HG03196 (cell line): Measurements from ENCODE around the gene CNN1.
"Not testable (repeated sequence)": the region's sequence is repeated elsewhere in the genome, so short reads cannot be mapped to it uniquely, and the experiment has no call there.

ENCODE experiments used
- ATAC-seq: cut with Tn5 transposase; IDR thresholded peaks from one replicate; pipeline ENCODE4 v1.9.1; 2021; ENCODE audit not compliant: unreplicated experiment

The CNN1 gene

GRCh38 chr19:11564082-11564807 lies 25.6 kb downstream of the CNN1 start:
- ATAC-seq: not testable (repeated sequence)

DNA sequence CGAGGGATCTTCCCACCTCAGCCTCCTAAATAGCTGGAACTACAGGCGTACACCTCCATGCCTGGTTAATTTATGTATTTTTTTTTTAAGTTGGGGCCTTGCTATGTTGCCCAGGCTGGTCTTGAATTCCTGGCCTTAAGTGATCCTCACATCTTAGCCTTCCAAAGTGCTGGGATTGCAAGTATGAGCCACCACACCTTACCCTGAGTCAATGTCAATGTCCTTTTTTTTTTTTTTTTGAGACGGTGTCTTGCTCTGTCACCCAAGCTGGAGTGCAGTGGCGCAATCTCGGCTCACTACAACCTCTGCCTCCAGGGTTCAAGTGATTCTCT lies 27.0 kb downstream of the CNN1 start:
- ATAC-seq: not testable (repeated sequence)

GRCh38 chr19:11566164-11566563 lies 27.5 kb downstream of the CNN1 start:
- ATAC-seq: no peak

DNA sequence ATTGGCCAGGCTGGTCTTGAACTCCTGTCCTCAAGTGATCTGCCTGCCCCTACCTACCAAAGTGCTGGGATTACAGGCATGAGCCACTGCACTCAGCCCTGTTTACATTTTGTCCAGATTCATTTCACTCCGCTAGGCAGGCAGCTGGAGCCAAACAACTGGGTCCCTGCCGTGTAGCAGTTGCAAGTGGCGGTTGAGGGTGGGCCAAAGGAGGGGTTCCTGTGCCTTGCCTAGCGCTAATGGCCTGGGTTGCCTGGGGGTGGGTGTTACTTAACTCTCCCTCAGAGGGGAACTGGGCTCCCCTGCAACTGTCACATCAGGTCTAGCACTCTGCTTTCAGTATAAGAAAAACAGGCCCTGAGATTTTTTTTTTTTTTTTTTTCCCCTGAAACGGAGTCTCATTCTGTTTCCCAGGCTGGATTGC lies 31.4 kb downstream of the CNN1 start:
- no peak for ATAC-seq

DNA sequence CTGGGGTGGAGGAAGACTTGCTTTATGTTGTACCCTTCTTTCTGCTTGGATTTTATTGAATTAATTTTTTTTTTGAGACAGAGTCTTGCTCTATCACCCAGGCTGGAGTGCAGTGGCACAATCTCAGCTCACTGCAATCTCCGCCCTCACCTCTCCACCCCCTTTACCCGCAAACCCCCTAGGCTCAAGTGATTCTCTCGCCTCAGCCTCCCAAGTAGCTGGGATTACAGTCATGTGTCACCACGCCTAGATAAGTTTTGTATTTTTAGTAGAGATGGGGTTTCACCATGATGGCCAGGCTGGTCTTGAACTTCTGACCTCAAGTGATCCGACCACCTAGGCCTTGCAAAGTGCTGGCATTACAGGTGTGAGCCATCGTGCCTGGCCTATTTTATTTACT lies 34.7 kb downstream of the CNN1 start:
- not testable (repeated sequence) for ATAC-seq

DNA sequence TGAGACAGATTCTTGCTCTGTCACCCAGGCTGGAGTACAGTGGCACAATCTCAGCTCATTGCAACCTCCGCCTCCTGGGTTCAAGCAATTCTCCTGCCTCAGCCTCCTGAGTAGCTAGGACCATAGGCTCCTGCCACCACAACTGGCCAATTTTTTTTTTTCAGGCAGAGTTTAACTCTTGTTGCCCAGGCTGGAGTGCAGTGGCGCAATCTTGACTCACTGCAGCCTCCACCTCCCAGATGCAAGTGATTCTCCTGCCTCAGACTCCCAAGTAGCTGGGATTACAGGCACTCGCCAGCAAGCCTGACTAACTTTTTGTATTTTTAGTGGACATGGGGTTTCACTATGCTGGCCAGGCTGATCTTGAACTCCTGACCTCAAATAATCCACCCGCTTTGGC lies 35.1 kb downstream of the CNN1 start:
- not testable (repeated sequence) for ATAC-seq

DNA sequence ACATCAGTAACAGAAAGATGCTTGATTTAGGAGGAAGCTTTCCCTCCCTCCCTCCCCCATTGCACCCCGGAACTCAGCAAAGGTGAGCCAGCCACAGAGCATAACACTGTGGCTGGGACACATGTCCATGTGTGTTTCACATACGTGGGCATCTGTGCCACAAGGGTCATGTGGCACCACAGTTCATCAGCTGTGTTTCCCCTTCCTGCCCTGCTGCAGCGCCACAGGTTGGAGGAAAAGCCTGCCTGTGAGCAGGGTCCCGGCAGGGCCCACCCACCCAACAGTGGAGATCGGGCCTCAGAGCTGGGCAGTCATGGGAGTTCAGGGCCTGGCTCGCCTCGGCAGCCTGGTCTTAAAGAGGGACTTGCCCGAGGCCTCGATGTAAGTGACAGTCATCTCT lies 36.0 kb downstream of the CNN1 start:
- no peak for ATAC-seq

DNA sequence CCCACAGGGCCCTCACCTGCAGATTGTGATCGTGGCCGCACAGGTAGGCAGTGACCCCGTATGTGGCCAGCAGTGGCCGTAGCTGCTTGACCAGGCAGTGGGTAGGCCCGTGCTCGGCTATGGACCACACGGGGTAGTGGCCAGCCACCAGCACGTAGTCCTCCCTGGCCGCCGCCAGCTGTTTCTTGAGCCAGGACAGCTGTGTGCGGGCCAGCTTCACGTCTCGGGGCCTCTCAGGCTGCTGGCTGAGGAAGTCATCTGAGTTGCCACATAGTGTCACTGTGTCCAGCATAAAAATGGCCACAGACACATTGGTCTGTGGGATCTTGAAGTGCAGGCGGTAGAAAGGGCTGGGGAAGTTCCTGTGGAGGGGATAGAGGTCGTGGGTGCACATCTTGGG lies 37.6 kb downstream of the CNN1 start:
- no peak for ATAC-seq

DNA sequence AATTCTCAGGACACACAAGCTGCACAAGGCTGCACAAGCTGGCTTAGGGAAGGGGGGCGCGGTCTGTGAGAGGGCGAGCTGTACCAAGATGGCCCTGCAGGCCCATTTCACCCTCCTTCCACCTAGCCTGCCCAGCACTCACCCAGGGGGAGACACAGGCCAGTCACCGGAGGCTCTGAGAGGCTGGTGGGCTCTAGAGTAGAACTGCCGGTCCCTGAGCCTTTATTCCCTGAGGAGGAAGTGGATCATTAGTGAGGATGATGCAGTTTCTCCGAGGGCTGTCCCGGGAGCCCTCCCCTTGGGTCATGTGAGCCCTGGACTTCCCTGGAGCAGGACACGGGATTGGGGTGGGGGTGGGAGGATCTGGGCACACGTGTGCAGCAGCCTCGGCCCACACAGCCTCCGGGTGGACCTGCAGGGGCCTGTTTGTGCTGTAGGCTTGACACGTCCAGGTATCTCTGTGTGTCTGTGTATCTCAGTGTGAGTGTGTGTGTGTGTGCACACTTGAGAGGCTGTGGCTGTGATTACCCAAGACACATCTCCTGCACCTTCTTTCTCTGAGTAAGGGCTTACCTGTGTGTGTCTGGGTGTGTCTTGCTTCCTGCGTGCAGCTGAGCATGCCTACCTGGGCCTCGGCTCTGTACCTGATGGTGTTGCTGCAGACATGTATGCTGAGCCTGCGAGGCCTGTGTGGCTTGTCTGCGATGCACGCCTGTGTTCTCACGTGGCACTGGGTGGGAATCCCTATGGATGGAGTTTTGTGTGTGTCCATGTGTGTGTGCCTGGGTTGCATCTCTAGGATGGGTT lies 39.0 kb downstream of the CNN1 start, which contains the start of gene ACP5:
ACP5 (minus strand) TSS at position 195 of the 807 bp plus-strand sequence. CDS start 328 bp downstream, outside the sequence.
- no peak for ATAC-seq

GRCh38 chr19:11578258-11579142 lies 39.8 kb downstream of the CNN1 start:
- ATAC-seq: no peak

DNA sequence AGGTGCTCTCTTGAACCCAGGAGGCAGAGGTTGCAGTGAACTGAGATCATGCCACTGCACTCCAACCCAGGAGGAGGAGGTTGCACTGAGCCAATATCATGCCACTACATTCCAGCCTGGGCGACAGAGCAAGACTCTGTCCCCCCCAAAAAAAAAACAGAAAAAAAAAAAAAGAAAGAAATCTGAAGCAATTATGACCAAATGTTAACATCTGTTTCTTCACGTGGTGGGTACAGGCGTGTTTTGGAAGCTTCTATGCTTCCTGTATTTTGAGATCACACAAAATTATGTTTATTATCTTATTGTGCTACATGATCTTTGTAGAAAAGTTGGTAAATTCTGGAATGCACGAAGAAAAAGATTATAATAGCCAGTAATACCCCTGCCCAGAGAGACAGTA lies 41.5 kb downstream of the CNN1 start:
- no peak for ATAC-seq

GRCh38 chr19:11581740-11582139 lies 43.1 kb downstream of the CNN1 start:
- ATAC-seq: peak; percentile 77

DNA sequence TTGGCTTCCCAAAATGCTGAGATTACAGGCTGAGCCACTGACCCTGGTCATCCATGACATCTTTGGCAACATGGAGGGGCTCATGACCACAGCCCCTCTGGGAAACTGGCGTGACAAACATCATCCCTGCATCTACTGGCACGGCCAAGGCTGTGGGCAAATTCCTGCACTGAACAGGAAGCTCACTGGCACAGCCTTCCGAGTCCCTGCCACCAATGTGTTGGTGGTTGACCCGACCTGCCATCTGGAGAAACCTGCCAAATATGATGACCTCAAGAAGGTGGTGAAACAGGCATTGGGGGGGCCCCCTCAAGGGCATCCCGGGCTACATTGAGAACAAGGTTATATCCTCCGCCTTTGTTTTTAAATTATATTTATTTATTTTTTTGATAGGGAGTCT lies 47.7 kb downstream of the CNN1 start:
- ATAC-seq: no peak

DNA sequence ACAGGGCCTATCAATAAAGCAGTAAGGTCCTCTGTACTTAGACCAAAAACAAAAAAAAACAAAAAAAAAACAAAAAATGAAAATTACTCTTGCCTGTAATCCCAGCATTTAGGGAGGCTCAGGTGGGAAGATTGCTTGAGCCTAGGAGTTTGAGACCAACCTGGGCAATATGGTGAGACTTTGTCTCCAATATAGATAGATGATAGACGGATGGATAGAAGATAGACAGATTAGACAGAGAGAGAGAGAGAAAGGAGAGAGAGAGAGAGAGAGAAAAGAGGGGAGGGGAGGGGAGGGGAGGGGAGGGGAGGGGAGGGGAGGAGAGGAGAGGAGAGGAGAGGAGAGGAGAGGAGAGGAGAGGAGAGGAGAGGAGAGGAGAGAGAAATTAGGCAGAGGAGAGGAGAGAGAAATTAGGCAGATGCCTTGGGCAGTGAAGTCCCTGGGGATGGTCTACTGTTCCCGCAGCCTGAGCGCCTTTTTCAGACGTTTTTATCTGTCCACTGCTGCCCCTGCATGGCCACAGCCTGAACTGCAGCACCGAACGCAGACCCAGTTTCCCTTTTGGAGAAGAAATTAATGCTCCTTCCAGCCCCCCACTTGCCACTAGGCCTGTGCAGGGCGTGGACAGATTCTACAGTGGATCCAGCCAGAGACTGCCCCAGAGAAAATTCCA lies 48.8 kb downstream of the CNN1 start:
- ATAC-seq: no peak

- ATAC-seq: no peak
These were observed 49.5 kb downstream of the CNN1 start for GRCh38 chr19:11587975-11588631.

DNA sequence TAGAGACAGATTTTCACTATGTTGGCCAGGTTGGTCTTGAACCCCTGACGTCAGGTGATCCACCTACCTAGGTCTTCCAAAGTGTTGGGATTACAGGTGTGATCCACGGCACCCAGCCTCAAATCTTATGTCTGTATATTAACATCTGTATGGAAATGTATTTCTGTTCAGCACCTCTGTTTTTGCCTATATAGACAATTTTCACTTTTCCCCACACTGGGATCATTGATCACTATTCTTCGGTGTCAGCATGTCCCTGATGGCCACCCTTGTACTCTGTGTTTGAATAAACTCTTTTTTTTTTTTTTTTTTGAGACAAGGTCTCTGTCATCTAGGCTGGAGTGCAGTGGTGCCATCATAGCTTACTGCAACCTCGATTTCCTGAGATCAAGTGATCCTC lies 55.4 kb downstream of the CNN1 start:
- no peak for ATAC-seq

- ATAC-seq: no peak
These were observed 57.5 kb downstream of the CNN1 start for GRCh38 chr19:11596156-11596555.

DNA sequence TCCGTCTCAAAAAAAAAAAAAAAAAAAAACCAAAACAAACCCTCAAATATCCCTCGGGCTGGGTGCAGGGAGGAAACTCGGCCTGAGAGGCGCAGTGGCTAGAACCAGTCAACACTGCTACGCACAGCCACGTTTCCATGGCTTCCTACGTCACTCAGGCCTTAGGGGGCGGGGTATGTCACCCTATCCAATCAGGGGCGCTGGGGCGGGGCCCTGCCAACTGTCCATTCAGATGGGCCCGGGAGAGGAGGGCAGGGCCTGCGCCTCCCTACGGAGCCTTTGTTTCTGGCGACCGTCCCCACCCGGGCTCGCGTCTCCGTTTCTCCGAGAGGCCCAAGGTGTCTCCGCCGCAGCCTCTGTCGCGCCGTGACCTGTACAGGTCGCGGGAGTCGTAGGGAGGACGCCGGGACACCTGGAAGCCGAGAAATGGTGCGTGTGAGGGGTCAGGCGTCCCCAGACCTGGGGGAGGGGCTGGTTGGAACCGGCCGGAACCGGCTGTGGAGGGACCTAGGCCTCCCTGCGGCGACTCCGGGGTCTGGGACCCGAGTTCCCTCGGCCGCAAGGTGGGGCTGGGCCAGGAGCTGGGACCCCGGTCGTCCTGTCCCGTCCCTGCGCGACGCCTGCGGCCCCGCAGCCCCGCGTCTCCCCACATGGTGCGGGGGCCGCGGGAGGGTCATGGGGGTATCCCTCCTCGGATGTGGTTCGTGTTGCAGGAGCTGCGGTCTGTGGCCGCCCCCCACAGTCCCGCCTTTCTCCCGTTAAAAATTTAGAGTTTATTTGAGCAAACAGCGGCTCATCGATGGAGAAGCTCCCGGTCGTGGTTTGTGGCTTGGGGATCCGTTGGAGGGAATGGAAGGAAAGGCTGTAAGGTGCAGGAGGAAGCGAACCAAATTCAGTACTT lies 58.8 kb downstream of the CNN1 start, which contains the start of gene ZNF627:
ZNF627 (plus strand) TSS at position 282 of the 901 bp plus-strand sequence; CDS start at position 427, 145 bp downstream.
- peak; percentile 95 for ATAC-seq

- ATAC-seq: no peak
These were observed 59.4 kb downstream of the CNN1 start for GRCh38 chr19:11598103-11598483.
